HCT116 (cell line): ENCODE data around the gene P2RX5. TPM values are rescaled to one million over a fixed set of nuclear protein-coding genes. Genes with fewer than 3 reads are reported as not detected.

Source experiments
- ATAC-seq: fragments of 200-7000 bp; cut with Tn5 transposase; 2 replicates; pipeline ENCODE4 v1.9.1; 2020; ENCODE audit warnings: mild to moderate bottlenecking, moderate library complexity
- BruUV-seq: library from RNA; stranded (reverse); fragments of 400-500 nt; replicated peaks from 2 replicates; lab custom pipeline; 2021; lab: Mats Ljungman, UMichigan
- CTCF ChIA-PET: fragments of 300-600 bp; sonication (Branson Sonifier 250); formaldehyde crosslinking; loops from one replicate; lab custom pipeline; 2021; ENCODE audit warnings: antibody characterized with exemption; lab: Charles Lee
- POLR2A ChIA-PET: fragments of 300-600, 350-600 bp; sonication (Branson Sonifier 250); formaldehyde crosslinking; loops from one replicate; lab custom pipeline; 2021; ENCODE audit warnings: antibody characterized with exemption; lab: Charles Lee
- RAD21 ChIA-PET, 2 experiments: fragments of 300-600 bp; sonication (Branson Sonifier 250); formaldehyde crosslinking; loops; one replicate each; lab custom pipeline; 2023; ENCODE audit warnings: low total read pairs in 2 of 2; ENCODE audit not compliant: uncharacterized antibody in 2 of 2, unreplicated experiment in 2 of 2, low non-redundant PET in 1 of 2; lab: Charles Lee
- DNase-seq: peaks from one replicate; pipeline ENCODE4 v3.0.0-alpha.2; 2010; ENCODE audit warnings: low read depth, low spot score
- H2AFZ ChIP-seq: fragments of 200-600 bp; shearing (Covaris generic), sonication (generic); 2 replicates; pipeline ENCODE4 v1.6.1; 2017; ENCODE audit warnings: low read depth, mixed run types, mixed read lengths, antibody characterized with exemption, low read length; ENCODE audit not compliant: poor library complexity, severe bottlenecking
- H3K27ac ChIP-seq: 2 replicates; pipeline ENCODE4 v1.5.1; 2012; ENCODE audit warnings: low read depth, low read length
- H3K27me3 ChIP-seq: fragments of 200-600 bp; sonication (generic); 2 replicates; pipeline ENCODE4 v1.6.1; 2016; ENCODE audit warnings: mixed run types, low read length, mixed read lengths; ENCODE audit not compliant: insufficient read depth
- H3K36me3 ChIP-seq, 2 experiments: fragments of 200-500 bp in 1 of 2; fragments of 200-600 bp in 1 of 2; sonication (Bioruptor generic) in 1 of 2; sonication (generic) in 1 of 2; 2 replicates each; pipeline versions ENCODE4 v1.5.1 to v1.6.1; 2014 to 2016; ENCODE audit warnings: low read length in 2 of 2, inconsistent platforms in 1 of 2, mixed read lengths in 1 of 2, mixed run types in 1 of 2; ENCODE audit not compliant: insufficient read depth in 2 of 2, control insufficient read depth in 1 of 2
- H3K4me1 ChIP-seq, 2 experiments: fragments of 200-600 bp in 1 of 2; sonication (generic) in 1 of 2; 2 replicates each; pipeline versions ENCODE4 v1.5.1 to v1.6.1; 2012 to 2017; ENCODE audit warnings: low read length in 2 of 2, inconsistent platforms in 1 of 2, mild to moderate bottlenecking in 1 of 2, mixed read lengths in 1 of 2, mixed run types in 1 of 2, moderate library complexity in 1 of 2; ENCODE audit not compliant: insufficient read depth in 2 of 2, control insufficient read depth in 1 of 2
- H3K4me2 ChIP-seq: fragments of 200-600 bp; sonication (generic); 2 replicates; pipeline ENCODE4 v1.6.1; 2017; ENCODE audit warnings: mixed run types, low read length, mixed read lengths
- H3K4me3 ChIP-seq, 2 experiments: fragments of 200-600 bp in 1 of 2; sonication (generic) in 1 of 2; replicated peaks in 1 of 2; 2 replicates each; pipeline ENCODE4 v1.5.1; 2011 to 2016; ENCODE audit warnings: low read length in 2 of 2, control low read depth in 1 of 2, low read depth in 1 of 2, mild to moderate bottlenecking in 1 of 2, mixed read lengths in 1 of 2, mixed run types in 1 of 2
- H3K79me2 ChIP-seq: fragments of 200-600 bp; sonication (generic); 2 replicates; pipeline ENCODE4 v1.6.1; 2017; ENCODE audit warnings: mild to moderate bottlenecking, mixed run types, low read length, moderate library complexity, mixed read lengths; ENCODE audit not compliant: insufficient read depth
- H3K9ac ChIP-seq: fragments of 200-600 bp; sonication (generic); 2 replicates; pipeline ENCODE4 v1.6.1; 2016; ENCODE audit warnings: low read length, mixed read lengths
- H3K9me2 ChIP-seq: fragments of 200-600 bp; sonication (generic), shearing (Covaris generic); 2 replicates; pipeline ENCODE4 v1.6.1; 2017; ENCODE audit warnings: mixed run types, mild to moderate bottlenecking, moderate library complexity; ENCODE audit not compliant: insufficient read depth
- H3K9me3 ChIP-seq, 2 experiments: fragments of 200-500 bp in 1 of 2; fragments of 200-600 bp in 1 of 2; sonication (Bioruptor generic) in 1 of 2; sonication (generic) in 1 of 2; 2 replicates each; pipeline ENCODE4 v1.6.1; 2014 to 2017; ENCODE audit warnings: low read length in 2 of 2, mixed read lengths in 2 of 2, inconsistent platforms in 1 of 2, low read depth in 1 of 2, mild to moderate bottlenecking in 1 of 2, mixed run types in 1 of 2, moderate library complexity in 1 of 2; ENCODE audit not compliant: control insufficient read depth in 1 of 2, insufficient read depth in 1 of 2
- H4K20me1 ChIP-seq: fragments of 200-600 bp; sonication (generic), shearing (Covaris generic); 2 replicates; pipeline ENCODE4 v1.6.1; 2017; ENCODE audit warnings: mixed run types, mild to moderate bottlenecking, moderate library complexity; ENCODE audit not compliant: insufficient read depth
- CEBPB ChIP-seq: IDR thresholded peaks from 2 replicates; pipeline ENCODE4 v1.6.1; 2012; ENCODE audit warnings: low read depth
- EZH2 ChIP-seq: fragments of 200-600 bp; sonication (generic); IDR thresholded peaks from 2 replicates; pipeline ENCODE4 v1.6.1; 2017; ENCODE audit warnings: antibody characterized with exemption, mixed run types
- EZH2phosphoT487 ChIP-seq: fragments of 200-600 bp; IDR thresholded peaks from 2 replicates; pipeline ENCODE4 v1.6.1; 2018; ENCODE audit warnings: antibody characterized with exemption, borderline replicate concordance
- FOSL1 ChIP-seq: IDR thresholded peaks from 2 replicates; pipeline ENCODE4 v1.6.1; 2012; ENCODE audit warnings: low read depth
- JUND ChIP-seq: IDR thresholded peaks from 2 replicates; pipeline ENCODE4 v1.6.1; 2012
- POLR2A ChIP-seq: IDR thresholded peaks from 2 replicates; pipeline ENCODE4 v1.7.0; 2011; ENCODE audit warnings: borderline replicate concordance; ENCODE audit not compliant: insufficient read depth, insufficient read length; ENCODE audit errors: extremely low read depth
- POLR2AphosphoS5 ChIP-seq: IDR thresholded peaks from 2 replicates; pipeline ENCODE4 v1.6.1; 2011; ENCODE audit warnings: mild to moderate bottlenecking, low read depth, low read length, moderate library complexity
- RAD21 ChIP-seq: IDR thresholded peaks from 2 replicates; pipeline ENCODE4 v1.6.1; 2012; ENCODE audit warnings: low read depth, mild to moderate bottlenecking
- SIN3A ChIP-seq: IDR thresholded peaks from 2 replicates; pipeline ENCODE4 v1.6.1; 2012; ENCODE audit warnings: low read depth
- SP1 ChIP-seq: IDR thresholded peaks from 2 replicates; pipeline ENCODE4 v1.6.1; 2012; ENCODE audit warnings: low read depth
- SRF ChIP-seq: IDR thresholded peaks from 2 replicates; pipeline ENCODE4 v1.6.1; 2012; ENCODE audit warnings: low read depth
- TCF7L2 ChIP-seq: IDR thresholded peaks from 2 replicates; pipeline ENCODE4 v1.7.0; 2011; ENCODE audit warnings: borderline replicate concordance, inconsistent platforms; ENCODE audit not compliant: insufficient read depth, insufficient read length; ENCODE audit errors: extremely low read depth
- YY1 ChIP-seq: IDR thresholded peaks from 2 replicates; pipeline ENCODE4 v1.6.1; 2011; ENCODE audit warnings: low read length, low read depth, moderate library complexity, mild to moderate bottlenecking; ENCODE audit not compliant: insufficient replicate concordance; ENCODE audit errors: extremely low read depth
- ZFX ChIP-seq: fragments of 450-650 bp; IDR thresholded peaks from 2 replicates; pipeline ENCODE4 v1.6.1; 2017
- ZNF274 ChIP-seq: fragments of 200-500 bp; sonication (Bioruptor generic); IDR thresholded peaks from 2 replicates; pipeline ENCODE4 v1.6.1; 2014; ENCODE audit warnings: mild to moderate bottlenecking, low read depth, low read length, inconsistent platforms
- intact Hi-C: fragments of 100-400 bp; cut with micrococcal nuclease; formaldehyde crosslinking; loops from 2 replicates; pipeline ENCODE4 v1.10.0; 2022
- total RNA-seq: library from RNA; stranded (reverse); gene quantifications from one replicate; pipeline ENCODE4 v1.2.1, GENCODE V29; 2021; ENCODE audit not compliant: unreplicated experiment
- TF ChIP-seq, protein P1 (sequence below): IDR thresholded peaks from 2 replicates; pipeline ENCODE4 v1.6.1; 2012
- TF ChIP-seq, protein P2 (sequence below): IDR thresholded peaks from 2 replicates; pipeline ENCODE4 v1.6.1; 2011; ENCODE audit warnings: mild to moderate bottlenecking, low read length, moderate library complexity; ENCODE audit not compliant: insufficient replicate concordance; ENCODE audit errors: extremely low read depth
- TF ChIP-seq, protein P3 (sequence below): IDR thresholded peaks from 2 replicates; pipeline ENCODE4 v1.6.1; 2012
- TF ChIP-seq, protein P4 (sequence below): IDR thresholded peaks from 2 replicates; pipeline ENCODE4 v1.6.1; 2012; ENCODE audit warnings: low read depth
- TF ChIP-seq, protein P5 (sequence below), 3 experiments: fragments of 200-600 bp in 1 of 3; sonication (generic) in 1 of 3; IDR thresholded peaks in 2 of 3; conservative IDR thresholded peaks in 1 of 3; 2 replicates each; pipeline ENCODE4 v1.5.1; 2012 to 2017; ENCODE audit warnings: low read depth in 2 of 3, low read length in 2 of 3, antibody characterized with exemption in 1 of 3, borderline replicate concordance in 1 of 3, control low read depth in 1 of 3, mild to moderate bottlenecking in 1 of 3, mixed read lengths in 1 of 3, mixed run types in 1 of 3, moderate library complexity in 1 of 3; ENCODE audit not compliant: insufficient read depth in 1 of 3

P2RX5 gene
- total RNA-seq, 1 experiment from 2014 or later, result 9.0 TPM

DNA sequence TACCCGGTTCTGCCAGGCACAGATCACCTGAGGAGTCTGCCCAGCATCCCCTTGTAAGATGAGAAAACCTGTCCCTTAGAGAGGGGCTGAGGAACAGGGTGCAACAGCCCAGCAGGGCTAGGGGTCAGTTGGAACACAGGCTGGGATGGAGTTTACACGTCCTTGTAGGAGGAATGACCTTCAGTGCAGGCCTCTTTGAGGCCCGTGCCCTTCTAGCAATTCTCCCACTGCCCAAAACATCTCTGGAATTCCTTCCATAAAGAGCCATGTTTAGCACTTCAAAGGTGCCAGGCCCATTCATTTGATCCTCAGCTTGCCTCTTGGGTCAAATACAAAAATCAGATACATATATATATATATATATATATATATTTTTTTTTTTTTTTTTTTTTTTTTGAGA is 54.9 kb downstream of the P2RX5 start:
- H2AFZ ChIP-seq, result no peak overlapping the region
- ATAC-seq (no peak), DNase-seq (no peak)
- no peak overlapping the region for H3K9ac ChIP-seq
- no peaks in the 10 kb centered on the region for H3K36me3 ChIP-seq
- intact Hi-C loops, result no loop called here
- CTCF ChIA-PET, result no interaction called here
- BruUV-seq, result no TSS peak
- H3K27ac ChIP-seq, result no peak overlapping the region
- H3K27me3 ChIP-seq, result no peaks in the 10 kb centered on the region
- H3K79me2 ChIP-seq, result peaks cover under 1% of the 10 kb centered on the region; the same call in 1 of the 2 replicates
- H3K9me3 ChIP-seq, result no peaks in the 10 kb centered on the region
- RAD21 ChIA-PET, result no interaction called here
- H3K4me1 ChIP-seq, result peaks cover 0 to 8% of the 10 kb centered on the region in 2 experiments; a peak in 1 of 4 replicates
- H3K4me3 ChIP-seq, result no peak overlapping the region
- H4K20me1 ChIP-seq, result no peaks in the 10 kb centered on the region
- POLR2A ChIA-PET, result no interaction called here
- TF ChIP-seq, protein P1, sequence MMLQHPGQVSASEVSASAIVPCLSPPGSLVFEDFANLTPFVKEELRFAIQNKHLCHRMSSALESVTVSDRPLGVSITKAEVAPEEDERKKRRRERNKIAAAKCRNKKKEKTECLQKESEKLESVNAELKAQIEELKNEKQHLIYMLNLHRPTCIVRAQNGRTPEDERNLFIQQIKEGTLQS, result no peak
- TF ChIP-seq RAD21, result no peak
- TF ChIP-seq SIN3A, result no peak
- TF ChIP-seq JUND, result no peak
- no peak for TF ChIP-seq SRF
- TF ChIP-seq, protein P2, sequence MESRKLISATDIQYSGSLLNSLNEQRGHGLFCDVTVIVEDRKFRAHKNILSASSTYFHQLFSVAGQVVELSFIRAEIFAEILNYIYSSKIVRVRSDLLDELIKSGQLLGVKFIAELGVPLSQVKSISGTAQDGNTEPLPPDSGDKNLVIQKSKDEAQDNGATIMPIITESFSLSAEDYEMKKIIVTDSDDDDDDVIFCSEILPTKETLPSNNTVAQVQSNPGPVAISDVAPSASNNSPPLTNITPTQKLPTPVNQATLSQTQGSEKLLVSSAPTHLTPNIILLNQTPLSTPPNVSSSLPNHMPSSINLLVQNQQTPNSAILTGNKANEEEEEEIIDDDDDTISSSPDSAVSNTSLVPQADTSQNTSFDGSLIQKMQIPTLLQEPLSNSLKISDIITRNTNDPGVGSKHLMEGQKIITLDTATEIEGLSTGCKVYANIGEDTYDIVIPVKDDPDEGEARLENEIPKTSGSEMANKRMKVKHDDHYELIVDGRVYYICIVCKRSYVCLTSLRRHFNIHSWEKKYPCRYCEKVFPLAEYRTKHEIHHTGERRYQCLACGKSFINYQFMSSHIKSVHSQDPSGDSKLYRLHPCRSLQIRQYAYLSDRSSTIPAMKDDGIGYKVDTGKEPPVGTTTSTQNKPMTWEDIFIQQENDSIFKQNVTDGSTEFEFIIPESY, result no peak
- TF ChIP-seq EZH2phosphoT487, result no peak
- no peak for TF ChIP-seq FOSL1
- TF ChIP-seq, protein P3, sequence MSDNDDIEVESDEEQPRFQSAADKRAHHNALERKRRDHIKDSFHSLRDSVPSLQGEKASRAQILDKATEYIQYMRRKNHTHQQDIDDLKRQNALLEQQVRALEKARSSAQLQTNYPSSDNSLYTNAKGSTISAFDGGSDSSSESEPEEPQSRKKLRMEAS, result no peak
- TF ChIP-seq EZH2, result no peak
- TF ChIP-seq, protein P4, sequence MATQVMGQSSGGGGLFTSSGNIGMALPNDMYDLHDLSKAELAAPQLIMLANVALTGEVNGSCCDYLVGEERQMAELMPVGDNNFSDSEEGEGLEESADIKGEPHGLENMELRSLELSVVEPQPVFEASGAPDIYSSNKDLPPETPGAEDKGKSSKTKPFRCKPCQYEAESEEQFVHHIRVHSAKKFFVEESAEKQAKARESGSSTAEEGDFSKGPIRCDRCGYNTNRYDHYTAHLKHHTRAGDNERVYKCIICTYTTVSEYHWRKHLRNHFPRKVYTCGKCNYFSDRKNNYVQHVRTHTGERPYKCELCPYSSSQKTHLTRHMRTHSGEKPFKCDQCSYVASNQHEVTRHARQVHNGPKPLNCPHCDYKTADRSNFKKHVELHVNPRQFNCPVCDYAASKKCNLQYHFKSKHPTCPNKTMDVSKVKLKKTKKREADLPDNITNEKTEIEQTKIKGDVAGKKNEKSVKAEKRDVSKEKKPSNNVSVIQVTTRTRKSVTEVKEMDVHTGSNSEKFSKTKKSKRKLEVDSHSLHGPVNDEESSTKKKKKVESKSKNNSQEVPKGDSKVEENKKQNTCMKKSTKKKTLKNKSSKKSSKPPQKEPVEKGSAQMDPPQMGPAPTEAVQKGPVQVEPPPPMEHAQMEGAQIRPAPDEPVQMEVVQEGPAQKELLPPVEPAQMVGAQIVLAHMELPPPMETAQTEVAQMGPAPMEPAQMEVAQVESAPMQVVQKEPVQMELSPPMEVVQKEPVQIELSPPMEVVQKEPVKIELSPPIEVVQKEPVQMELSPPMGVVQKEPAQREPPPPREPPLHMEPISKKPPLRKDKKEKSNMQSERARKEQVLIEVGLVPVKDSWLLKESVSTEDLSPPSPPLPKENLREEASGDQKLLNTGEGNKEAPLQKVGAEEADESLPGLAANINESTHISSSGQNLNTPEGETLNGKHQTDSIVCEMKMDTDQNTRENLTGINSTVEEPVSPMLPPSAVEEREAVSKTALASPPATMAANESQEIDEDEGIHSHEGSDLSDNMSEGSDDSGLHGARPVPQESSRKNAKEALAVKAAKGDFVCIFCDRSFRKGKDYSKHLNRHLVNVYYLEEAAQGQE, result no peak
- no peak for TF ChIP-seq ZFX
- no peak for TF ChIP-seq POLR2A
- no peak for TF ChIP-seq CEBPB
- TF ChIP-seq SP1, result no peak
- no peak for TF ChIP-seq YY1
- TF ChIP-seq ZNF274, result no peak
- TF ChIP-seq TCF7L2, result no peak
- TF ChIP-seq, protein P5, sequence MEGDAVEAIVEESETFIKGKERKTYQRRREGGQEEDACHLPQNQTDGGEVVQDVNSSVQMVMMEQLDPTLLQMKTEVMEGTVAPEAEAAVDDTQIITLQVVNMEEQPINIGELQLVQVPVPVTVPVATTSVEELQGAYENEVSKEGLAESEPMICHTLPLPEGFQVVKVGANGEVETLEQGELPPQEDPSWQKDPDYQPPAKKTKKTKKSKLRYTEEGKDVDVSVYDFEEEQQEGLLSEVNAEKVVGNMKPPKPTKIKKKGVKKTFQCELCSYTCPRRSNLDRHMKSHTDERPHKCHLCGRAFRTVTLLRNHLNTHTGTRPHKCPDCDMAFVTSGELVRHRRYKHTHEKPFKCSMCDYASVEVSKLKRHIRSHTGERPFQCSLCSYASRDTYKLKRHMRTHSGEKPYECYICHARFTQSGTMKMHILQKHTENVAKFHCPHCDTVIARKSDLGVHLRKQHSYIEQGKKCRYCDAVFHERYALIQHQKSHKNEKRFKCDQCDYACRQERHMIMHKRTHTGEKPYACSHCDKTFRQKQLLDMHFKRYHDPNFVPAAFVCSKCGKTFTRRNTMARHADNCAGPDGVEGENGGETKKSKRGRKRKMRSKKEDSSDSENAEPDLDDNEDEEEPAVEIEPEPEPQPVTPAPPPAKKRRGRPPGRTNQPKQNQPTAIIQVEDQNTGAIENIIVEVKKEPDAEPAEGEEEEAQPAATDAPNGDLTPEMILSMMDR (IDR thresholded peaks at IDR 0.05 in 2 of 3, conservative IDR thresholded peaks at IDR 0.05 in 1 of 3; ENCODE audit: borderline replicate concordance in 1 of 3, insufficient read depth in 1 of 3, low read depth in 2 of 3, low read length in 2 of 3), result no peak
- TF ChIP-seq POLR2AphosphoS5, result no peak
- H3K4me2 ChIP-seq, result no peak overlapping the region
- no peaks in the 10 kb centered on the region for H3K9me2 ChIP-seq
